ENCODE measurements around the gene ACOT9.
A peak's percentile ranks its signal among the peaks of the same experiment; 100 is the strongest.
"Not testable (repeated sequence)": the region's sequence is repeated elsewhere in the genome, so short reads cannot be mapped to it uniquely, and the experiment has no call there.

ACOT9 gene, protein sequence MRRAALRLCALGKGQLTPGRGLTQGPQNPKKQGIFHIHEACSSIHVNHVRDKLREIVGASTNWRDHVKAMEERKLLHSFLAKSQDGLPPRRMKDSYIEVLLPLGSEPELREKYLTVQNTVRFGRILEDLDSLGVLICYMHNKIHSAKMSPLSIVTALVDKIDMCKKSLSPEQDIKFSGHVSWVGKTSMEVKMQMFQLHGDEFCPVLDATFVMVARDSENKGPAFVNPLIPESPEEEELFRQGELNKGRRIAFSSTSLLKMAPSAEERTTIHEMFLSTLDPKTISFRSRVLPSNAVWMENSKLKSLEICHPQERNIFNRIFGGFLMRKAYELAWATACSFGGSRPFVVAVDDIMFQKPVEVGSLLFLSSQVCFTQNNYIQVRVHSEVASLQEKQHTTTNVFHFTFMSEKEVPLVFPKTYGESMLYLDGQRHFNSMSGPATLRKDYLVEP

DNA sequence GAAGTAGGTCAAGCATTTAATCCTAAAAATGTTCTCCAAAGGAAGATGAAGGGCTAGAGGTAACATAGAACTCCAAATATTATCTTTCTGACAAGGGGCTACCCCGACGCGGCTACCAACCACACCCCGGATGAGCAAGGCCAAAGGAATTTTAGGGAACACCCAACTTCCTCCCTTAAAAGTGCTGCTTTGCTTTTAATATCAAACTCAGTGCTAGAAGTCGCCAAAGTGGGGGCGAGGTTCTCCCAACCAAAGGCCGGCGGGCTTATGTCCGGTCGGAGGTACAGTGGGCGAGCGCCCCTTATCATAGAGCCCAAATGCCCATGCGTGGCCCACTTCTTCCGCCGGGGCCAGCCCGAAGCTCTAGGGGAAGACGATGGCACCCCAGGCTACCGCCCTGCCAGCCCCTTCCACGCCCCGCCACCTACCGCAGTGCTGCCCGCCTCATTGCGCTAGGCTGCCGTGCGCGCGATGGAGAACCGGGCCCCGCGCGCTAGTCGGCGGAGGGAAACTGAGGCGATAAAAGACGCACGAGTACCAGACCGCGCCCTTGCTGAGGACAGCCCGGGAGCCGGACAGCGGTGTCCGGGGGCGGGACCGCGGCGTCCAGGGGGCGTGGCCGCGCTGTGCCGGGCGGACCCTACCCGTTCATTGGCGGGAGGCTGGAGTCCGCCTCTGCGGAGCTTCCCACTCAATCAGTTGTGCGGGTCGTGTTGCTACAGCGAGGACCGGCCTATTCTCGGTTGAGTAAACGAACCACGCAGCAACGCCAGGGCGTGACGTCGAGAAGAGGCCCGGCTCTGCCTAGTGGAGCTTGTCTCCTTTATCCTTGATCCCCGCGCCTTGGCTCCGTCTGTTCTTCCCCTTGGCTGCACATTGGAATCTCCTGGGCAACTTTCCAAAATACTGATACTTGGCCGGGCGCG is at the start of gene ACOT9:
TSS of gene ACOT9 (minus strand) at position 580 of the 926 bp plus-strand sequence. CDS start at position 448, 132 bp downstream.
- peak; percentile 93 for DNase-seq (ENCODE audit: low spot score)

DNA sequence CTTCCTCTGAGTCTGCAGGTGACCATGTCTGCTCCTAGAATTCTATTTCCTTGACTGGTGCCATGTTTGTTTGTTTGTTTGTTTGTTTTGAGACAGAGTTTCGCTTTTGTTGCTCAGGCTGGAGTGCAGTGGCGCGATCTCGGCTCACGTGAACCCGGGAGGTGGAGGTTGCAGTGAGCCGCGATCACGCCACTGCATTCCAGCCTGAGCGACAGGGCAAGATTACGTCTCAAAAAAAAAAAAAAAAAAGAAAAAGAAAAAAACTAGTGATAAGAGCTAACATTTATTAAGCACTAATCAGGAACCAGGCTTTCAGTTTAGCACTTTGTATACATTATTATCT is 47.0 kb upstream of the ACOT9 start:
- DNase-seq (ENCODE audit: low spot score): no peak

DNA sequence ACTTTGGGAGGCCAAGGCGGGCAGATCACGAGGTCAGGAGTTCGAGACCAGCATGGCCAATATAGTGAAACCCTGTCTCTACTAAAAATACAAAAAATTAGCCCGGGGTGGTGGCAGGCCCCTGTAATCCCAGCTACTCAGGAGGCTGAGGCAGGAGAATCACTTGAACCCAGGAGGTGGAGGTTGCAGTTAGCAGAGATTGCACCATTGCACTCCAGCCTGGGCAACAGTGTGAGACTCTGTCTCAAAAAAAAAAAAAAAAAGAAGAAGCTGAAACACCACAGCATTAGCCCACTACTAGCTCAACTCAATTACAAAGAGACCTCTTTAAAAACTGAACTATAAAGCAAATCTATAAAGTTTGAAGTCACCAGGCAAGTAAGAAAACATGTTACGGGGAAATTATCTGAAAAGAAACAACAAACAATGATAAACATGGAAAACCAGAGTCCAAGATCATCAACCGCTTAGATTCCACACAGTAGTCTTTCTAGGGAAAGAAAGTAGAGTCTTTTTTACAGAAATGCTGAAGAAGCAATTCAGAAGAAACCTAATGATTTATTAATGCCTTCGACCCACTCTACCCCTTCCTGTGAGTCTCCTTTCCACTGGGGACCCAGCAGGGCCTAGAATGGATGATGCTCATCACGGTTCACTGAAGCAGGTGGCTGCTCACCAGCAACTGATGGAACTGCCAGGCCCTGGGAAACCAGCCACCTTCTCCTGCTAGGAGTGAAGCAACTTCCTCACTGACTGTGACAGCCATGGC is 46.5 kb upstream of the ACOT9 start:
- DNase-seq (ENCODE audit: low spot score): no peak

DNA sequence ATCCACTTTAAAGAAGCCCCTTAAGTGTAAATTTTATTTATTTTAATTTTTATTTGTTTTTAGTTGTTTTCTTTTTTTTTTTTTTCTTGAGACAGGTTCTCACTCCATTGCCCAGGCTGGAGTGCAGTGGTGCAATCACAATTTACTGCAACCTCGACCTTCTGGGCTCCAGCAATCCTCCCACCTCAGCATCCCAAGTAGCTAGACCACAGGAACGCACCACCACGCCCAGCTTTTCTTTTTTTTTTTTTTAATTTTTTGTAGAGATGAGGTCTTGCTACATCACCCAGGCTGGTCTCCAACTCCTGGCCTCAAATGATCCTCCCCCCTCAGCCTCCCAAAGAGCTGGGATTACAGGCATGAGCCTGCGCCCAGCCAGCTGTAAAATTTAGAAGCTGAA is 45.9 kb upstream of the ACOT9 start:
- no peak for DNase-seq (ENCODE audit: low spot score)

DNA sequence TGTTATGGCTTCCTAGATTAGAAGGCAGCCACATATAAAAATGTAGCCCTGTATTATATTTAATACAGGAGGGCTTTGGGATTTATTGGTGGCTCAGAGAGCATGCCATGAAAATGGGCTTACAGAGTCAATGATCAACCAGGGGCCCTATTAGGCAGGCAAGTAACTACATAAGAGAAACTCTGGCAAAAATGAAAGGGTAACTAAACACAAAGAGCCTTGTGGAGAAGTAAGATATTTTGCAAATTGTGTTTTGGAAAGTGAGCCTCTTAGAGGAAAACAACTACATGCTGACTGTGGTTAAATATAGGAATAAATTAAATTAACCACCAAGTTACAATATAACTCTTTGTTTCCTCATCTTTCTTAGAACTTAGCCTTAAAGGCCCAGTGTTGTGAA is 45.4 kb upstream of the ACOT9 start:
- no peak for DNase-seq (ENCODE audit: low spot score)

DNA sequence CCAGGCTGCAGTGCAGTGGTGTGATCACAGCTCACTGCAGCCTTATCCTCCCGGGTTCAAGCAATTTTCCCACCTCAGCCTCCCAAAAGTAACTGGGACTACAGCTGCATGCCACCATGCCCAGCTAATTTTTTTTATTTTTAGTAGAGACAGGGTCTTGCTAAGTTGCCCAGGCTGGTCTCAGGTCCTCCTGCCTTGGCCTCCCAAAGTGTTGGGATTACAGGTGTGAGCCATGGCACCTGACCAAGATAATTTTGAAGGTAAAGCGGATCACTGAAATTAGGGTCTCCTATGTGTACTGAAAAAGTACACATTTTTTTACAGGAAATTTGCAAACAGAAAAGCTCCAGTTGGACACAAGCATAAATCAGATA is 44.7 kb upstream of the ACOT9 start:
- DNase-seq (ENCODE audit: low spot score): no peak

DNA sequence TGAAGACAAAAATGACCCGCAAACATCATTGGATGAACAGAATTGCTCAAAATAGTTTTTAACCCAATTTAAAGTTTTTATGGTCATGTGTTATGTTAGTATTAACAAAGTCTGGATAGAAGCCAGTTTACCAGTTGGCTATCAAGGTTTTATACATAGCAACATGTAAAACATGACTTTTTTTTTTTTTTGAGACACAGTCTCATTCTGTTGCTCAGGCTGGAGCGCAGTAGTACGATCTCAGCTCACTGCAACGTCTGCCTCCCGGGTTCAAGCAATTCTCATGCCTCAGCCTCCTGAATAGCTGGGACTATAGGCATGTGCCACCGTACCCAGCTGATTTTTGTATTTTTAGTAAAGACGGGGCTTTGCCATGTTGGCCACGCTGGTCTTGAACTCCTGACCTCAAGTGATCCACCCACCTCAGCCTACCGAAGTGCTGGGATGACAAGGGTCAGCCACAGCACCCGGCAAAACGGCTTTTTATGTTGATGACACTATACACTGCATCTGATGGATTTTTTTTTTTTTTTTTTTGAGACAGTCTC is 43.3 kb upstream of the ACOT9 start:
- DNase-seq (ENCODE audit: low spot score): no peak

DNA sequence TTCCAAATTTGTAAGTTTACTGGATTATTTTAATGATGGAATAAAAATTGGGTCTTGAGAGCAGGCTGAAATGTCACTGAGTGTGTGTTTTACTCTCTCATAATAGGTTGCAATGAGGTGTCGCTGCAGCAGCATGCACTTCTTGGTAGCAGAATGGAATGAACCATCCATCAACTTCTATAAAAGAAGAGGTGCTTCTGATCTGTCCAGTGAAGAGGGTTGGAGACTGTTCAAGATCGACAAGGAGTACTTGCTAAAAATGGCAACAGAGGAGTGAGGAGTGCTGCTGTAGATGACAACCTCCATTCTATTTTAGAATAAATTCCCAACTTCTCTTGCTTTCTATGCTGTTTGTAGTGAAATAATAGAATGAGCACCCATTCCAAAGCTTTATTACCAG is 42.5 kb upstream of the ACOT9 start:
- no peak for DNase-seq (ENCODE audit: low spot score)

DNA sequence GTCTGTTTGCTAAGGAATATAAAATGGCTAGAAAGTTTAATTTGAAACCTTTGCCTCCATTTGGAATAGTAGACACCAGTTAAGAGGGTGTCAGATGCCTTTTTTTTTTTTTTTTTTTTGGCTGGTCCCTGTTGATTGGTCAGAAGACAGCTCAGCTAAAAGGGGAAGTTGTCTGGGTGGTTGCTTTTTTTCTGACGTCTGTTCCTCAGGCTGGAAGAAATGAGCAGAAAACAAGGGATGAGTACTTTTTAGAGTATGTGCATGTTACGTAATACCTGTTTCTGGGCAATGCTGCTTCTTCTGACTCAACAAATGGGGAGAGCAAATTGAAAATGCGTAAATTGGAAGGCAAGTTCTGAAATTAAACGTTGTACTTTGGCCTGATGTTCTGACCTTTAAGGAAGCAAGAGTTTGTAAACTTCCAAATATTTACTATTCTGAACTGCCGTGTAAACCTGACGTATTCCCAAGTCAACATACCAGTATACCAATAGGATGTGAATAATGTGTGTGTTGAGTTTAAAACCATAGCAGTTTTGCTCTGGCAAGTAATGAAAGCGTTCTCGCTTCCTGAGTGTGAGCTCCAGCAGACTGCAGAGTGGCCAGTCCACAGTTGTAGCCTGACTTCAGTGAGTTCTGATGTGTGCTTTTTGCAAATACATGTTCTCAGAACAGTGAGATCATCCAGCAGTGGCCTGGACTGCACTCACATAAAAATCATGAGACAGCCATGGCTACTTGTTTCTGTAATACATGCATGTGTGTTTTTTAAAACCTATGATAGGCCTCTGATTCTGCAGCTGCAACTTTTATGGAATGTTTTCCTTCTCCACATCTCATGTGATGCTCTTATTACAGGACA is 41.6 kb upstream of the ACOT9 start:
- peak; percentile 86 for DNase-seq (ENCODE audit: low spot score)

DNA sequence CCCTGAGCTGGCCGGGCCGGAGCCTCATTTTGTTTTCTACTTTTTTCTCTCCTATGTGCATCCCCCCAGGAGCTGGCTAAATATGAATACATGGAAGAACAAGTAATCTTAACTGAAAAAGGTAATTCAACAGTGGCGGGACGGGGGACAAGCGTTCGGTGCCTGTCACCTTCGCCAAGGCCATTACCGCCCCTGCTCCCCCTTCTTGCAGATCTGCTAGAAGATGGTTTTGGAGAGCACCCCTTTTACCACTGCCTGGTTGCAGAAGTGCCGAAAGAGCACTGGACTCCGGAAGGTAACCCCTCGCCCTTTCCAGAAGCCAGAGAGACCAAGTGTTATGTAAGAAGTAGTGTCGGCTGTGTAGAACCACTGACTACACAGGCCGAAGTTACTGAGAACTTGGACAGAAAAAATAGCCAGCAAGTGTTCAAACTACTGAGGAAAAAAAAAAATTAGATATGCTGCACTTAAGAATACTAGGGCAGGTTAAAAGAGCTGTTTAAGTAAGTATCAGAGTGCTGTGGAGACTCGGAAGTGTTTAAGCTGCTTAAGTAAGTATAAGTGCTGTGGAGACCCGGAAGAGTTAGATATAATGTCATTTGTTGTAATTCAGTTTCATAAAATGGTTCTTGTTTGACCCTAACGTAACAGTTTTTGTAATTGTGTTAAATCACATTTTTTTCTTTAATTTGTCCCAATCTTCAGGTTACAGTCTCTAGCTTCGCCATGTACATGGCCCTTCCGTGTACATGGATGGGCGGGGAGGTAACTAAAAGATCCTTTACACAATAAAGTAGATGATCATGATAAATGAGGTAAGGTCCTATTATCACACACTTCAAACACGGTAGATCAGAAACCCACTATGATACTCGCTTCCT is 40.8 kb upstream of the ACOT9 start:
- DNase-seq (ENCODE audit: low spot score): no peak

DNA sequence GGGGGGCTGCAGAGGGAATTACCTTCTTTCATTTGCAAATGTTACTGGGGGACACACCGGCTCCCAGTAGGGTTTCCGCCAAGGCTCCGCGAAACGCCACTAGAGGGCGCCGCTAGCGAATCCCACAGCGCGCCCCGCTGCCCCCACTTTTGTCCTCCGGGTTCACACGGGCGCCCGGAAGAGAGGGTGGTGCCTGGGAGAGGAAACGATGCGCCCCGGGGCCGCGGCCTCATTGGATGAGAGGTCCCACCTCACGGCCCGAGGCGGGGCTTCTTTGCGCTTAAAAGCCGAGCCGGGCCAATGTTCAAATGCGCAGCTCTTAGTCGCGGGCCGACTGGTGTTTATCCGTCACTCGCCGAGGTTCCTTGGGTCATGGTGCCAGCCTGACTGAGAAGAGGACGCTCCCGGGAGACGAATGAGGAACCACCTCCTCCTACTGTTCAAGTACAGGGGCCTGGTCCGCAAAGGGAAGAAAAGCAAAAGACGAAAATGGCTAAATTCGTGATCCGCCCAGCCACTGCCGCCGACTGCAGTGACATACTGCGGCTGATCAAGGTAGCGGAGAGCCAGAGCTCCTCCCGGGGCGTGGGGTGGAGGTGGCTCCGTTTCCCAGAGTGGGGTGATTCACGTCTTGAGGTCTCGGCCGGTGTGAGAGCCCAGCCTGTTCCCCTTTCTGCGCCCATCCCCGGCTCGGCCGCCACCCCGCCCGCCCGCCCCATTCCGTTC is 40.0 kb upstream of the ACOT9 start, which contains the start of gene SAT1:
TSS of gene SAT1 (plus strand) at position 311 of the 726 bp plus-strand sequence. CDS start at position 490, 179 bp downstream.
- DNase-seq (ENCODE audit: low spot score): peak; percentile 92

DNA sequence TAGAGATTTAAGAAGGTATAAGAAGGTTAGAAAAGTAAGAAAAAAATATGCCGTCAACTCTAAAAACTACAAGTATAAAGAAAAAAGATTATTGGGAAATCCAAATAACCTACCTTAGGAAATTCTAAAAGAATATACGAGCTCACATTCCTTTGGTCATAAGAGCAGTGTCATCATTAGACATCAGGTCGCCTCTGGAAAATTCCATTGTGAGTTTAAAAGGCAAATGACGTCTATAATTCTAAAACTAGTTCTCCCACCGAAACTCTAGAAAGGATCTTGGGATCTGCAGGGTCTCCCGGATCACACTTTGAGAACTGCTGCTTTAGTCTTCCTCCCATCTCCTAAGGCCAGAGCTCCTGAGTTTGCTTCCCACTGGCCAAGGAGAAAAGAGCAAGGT is 39.4 kb upstream of the ACOT9 start:
- DNase-seq (ENCODE audit: low spot score): peak; percentile 51

DNA sequence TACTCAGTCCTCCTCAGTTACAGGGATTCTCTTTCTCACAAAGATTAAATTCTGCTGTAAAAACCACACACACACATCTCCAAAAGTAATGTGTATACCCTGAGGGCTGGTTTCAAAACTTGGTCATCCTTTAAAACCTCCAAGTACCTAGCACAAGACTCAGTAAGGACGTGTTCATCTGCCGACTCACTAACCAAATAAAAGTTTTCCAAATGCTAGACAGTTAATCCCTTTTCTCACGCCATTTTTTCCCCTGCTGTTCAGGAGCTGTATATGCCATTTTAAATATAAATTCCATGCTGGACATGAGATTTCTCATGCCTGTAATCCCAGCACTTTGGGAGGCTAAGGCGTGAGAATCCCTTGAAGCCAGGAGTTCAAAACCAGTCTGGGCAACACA is 35.9 kb upstream of the ACOT9 start:
- DNase-seq (ENCODE audit: low spot score): peak; percentile 78

DNA sequence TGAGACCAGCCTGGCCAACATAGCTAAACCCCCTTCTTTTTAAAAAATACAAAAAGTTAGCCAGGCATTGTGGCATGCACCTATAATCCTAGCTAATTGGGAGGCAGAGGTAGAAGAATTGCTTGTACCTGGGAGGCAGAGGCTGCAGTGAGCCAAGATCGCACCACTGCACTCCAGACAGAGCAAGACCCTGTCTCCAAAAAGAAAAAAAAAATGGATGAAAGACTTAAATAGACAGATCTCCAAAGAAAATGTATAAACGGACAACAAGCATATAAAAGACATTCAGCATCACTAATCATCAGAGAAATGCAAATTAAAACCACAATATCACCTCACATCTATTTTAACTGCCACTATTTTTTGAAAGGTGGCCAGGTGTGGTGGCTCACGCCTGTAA is 33.3 kb upstream of the ACOT9 start:
- no peak for DNase-seq (ENCODE audit: low spot score)

DNA sequence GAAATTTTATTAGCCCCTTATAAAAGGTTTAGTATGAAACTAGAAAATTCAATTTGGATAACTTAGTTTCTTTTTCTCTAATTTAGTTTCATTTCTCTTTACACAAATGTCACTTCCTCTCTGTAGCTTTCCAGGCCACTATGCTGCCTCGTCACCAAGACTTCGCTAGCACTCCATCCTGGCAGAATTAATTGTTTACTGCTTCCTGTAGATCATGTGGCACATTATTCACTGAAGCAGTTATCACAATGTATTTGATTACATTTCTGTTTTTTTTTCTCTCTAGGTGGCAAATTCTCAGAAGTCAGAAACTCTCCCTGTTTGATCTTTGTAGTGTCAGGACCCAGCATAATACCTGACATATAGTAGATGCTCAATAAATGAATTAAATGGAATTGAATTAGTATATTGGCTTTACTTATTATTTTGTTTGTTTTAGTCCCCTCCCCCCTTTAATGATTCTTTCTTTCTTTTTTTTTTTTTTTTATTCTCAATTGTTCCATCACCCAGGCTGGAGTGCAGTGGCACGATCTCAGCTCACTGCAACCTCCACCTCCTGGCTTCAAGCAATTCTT is 30.6 kb upstream of the ACOT9 start:
- DNase-seq (ENCODE audit: low spot score): no peak

DNA sequence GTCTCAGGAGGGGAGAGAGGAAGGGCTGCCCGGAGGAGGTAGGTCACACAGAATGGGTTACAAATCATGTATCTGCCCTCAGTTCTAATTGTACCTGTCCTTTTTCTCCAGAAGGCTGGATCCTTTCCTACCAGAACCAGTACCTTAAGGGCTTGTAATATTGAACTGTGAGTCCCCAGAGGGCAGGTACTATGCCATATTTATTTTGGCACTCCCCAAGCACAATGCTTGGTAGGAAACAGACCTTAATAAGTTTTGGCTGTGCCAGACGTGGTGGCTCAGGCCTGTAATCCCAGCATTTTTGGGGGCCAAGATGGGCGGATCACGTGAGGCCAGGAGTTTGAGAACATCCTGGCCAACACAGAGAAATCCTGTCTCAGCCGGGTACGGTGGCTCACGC is 28.0 kb upstream of the ACOT9 start:
- DNase-seq (ENCODE audit: low spot score): not testable (repeated sequence)

DNA sequence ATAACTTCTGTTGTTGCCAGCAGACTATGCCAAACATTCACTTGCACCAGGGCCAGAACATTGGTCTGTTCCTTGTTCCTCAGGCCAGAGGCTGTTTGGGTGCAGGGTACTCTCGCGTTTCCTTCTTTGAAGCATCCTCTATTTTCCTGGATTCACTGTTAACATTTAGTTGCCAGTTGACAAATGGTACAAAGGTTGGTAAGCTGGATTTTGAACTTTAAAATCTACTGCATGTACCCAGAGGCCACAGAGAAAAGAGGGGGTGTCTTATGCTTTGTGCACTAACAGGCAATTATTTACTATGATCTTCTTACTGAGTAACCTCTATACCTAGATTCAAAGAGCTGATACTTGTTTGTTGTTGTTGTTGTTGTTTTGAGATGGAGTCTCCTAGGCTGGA is 27.1 kb upstream of the ACOT9 start:
- no peak for DNase-seq (ENCODE audit: low spot score)

DNA sequence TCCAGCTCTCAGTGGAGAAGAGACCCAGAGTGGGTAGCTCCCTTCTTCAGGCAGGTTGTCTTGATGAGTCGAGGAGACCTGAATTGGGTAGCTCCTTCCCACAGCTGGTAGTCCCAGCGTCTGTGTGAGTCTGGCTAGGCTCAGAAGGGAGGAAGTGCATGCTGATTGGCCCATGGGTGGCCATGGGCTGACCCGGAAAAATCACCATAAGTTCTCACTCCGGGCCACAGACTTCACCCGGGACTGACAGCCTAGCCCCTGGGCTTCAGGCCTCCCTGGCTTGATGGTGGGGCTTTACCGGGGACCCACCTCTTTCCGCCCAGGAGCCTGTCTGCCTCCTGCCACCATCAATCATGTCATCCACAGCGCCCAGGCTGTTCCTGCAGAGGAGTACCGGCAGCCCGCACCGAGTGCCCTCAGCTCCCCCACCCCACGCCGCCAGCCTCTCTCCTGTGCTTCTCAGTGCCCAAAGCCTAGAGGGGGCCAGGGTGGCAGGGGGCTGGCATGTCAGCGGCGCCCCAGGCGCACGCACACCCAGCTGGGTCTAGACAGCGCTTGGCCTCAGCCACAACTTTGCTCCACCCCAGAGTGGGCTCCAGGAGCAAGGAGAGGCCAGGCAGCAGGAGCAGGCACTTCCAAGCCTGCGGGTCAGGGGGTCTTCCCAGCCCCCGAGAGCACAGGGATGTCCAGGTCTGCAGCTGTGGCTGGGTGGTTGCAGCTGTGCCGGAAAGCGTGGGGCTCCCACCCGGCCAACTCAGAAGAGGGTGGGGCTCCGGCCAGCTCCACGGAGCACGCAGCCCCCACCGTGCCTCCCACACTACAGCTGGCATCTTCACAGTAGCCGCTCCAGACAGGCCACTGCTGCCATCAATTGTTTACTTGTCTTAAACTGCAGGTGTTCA is 23.8 kb upstream of the ACOT9 start:
- no peak for DNase-seq (ENCODE audit: low spot score)

Measured in RKO (cell line).